HepG2 (cell line): ENCODE data around the gene WIPF2. TPM values are rescaled to one million over a fixed set of nuclear protein-coding genes. Genes with fewer than 3 reads are reported as not detected.

ENCODE experiments used
- DPF2 ChIP-seq: sonication (generic); formaldehyde crosslinking; IDR thresholded peaks from 2 replicates; pipeline ENCODE4 v1.4.0; 2020; ENCODE audit warnings: mild to moderate bottlenecking, low read depth, missing genetic modification reagents, borderline replicate concordance
- EHMT2 ChIP-seq: fragments of 200-600 bp; sonication (generic); IDR thresholded peaks from 2 replicates; pipeline ENCODE4 v1.7.0; 2017; ENCODE audit warnings: antibody characterized with exemption, low read depth, low read length, borderline replicate concordance
- MXD3 ChIP-seq: IDR thresholded peaks from 2 replicates; pipeline ENCODE4 v1.6.1; 2016; ENCODE audit warnings: mild to moderate bottlenecking, missing biosample characterization, missing genetic modification reagents
- NR1H2 ChIP-seq: sonication (generic); formaldehyde crosslinking; IDR thresholded peaks from 2 replicates; pipeline ENCODE4 v1.8.1; 2022; ENCODE audit warnings: low read depth, missing genetic modification reagents, borderline replicate concordance
- NR2F6 ChIP-seq, 2 experiments: IDR thresholded peaks; 2 replicates each; pipeline ENCODE4 v1.6.1; 2016; ENCODE audit warnings: antibody characterized with exemption in 1 of 2, mild to moderate bottlenecking in 1 of 2
- SIN3B ChIP-seq: fragments of 150-350 bp; IDR thresholded peaks from 2 replicates; pipeline ENCODE4 v1.6.1; 2014; ENCODE audit warnings: low read length
- SMARCE1 ChIP-seq: fragments of 450-650 bp; IDR thresholded peaks from 2 replicates; pipeline ENCODE4 v1.6.1; 2017; ENCODE audit warnings: borderline replicate concordance
- SNAPC5 ChIP-seq: sonication (generic); formaldehyde crosslinking; IDR thresholded peaks from 2 replicates; pipeline ENCODE4 v1.8.1; 2023; ENCODE audit warnings: mild to moderate bottlenecking, missing genetic modification reagents, borderline replicate concordance
- SRSF9 ChIP-seq: fragments of 200-400 bp; formaldehyde crosslinking; IDR thresholded peaks from 2 replicates; pipeline ENCODE4 v1.6.1; 2018; ENCODE audit warnings: borderline replicate concordance, mild to moderate bottlenecking, low read depth, low read length; ENCODE audit not compliant: insufficient read depth, poor library complexity, severe bottlenecking
- TERF1 ChIP-seq: sonication (generic); formaldehyde crosslinking; IDR thresholded peaks from 2 replicates; pipeline ENCODE4 v1.8.0; 2022; ENCODE audit warnings: mild to moderate bottlenecking, missing genetic modification reagents, moderate library complexity
- TGIF2 ChIP-seq: IDR thresholded peaks from 2 replicates; pipeline ENCODE4 v1.6.1; 2016; ENCODE audit warnings: control low read depth, missing compliant biosample characterization
- ZBTB42 ChIP-seq: sonication (generic); formaldehyde crosslinking; IDR thresholded peaks from 2 replicates; pipeline ENCODE4 v1.5.0; 2020; ENCODE audit warnings: mild to moderate bottlenecking, missing genetic modification reagents
- ZNF281 ChIP-seq: sonication (generic); formaldehyde crosslinking; IDR thresholded peaks from 2 replicates; pipeline ENCODE4 v1.4.0; 2020; ENCODE audit warnings: missing genetic modification reagents, borderline replicate concordance
- polyA plus RNA-seq, 8 experiments: library from polyadenylated mRNA; depleted of rRNA in 3 of 8; stranded (reverse) in 7 of 8; unstranded in 1 of 8; fragments of >200 nt; fragmentation: Illumina TruSeq in 4 of 8; extraction: Trizol in 4 of 8; gene quantifications; 2 replicates each; pipeline versions ENCODE4 v1.2.1 to v1.2.3, GENCODE V29; 2011 to 2016; ENCODE audit warnings: low read depth in 4 of 8, missing spikeins in 1 of 8, mixed read lengths in 1 of 8; ENCODE audit not compliant: insufficient read depth in 1 of 8
- total RNA-seq, 5 experiments: library from RNA; depleted of rRNA; stranded (reverse); fragments of >200 nt; fragmentation: Illumina TruSeq; extraction: Trizol; gene quantifications; 2 replicates each; pipeline ENCODE4 v1.2.3, GENCODE V29; 2016; ENCODE audit warnings: low read depth in 1 of 5
- TF ChIP-seq, protein P1 (sequence below): sonication (generic); formaldehyde crosslinking; IDR thresholded peaks from 2 replicates; pipeline ENCODE4 v1.4.0; 2020; ENCODE audit warnings: mild to moderate bottlenecking, missing genetic modification reagents
- TF ChIP-seq, protein P2 (sequence below): sonication (generic); formaldehyde crosslinking; IDR thresholded peaks from 2 replicates; pipeline ENCODE4 v1.5.0; 2020; ENCODE audit warnings: mild to moderate bottlenecking, missing genetic modification reagents, borderline replicate concordance

Gene WIPF2
- total and polyA plus RNA-seq, 2 of the 13 experiments (the other 11 are each of a cell fraction or from before 2014, with no cell fraction given): 7.2 to 10.8 TPM

DNA sequence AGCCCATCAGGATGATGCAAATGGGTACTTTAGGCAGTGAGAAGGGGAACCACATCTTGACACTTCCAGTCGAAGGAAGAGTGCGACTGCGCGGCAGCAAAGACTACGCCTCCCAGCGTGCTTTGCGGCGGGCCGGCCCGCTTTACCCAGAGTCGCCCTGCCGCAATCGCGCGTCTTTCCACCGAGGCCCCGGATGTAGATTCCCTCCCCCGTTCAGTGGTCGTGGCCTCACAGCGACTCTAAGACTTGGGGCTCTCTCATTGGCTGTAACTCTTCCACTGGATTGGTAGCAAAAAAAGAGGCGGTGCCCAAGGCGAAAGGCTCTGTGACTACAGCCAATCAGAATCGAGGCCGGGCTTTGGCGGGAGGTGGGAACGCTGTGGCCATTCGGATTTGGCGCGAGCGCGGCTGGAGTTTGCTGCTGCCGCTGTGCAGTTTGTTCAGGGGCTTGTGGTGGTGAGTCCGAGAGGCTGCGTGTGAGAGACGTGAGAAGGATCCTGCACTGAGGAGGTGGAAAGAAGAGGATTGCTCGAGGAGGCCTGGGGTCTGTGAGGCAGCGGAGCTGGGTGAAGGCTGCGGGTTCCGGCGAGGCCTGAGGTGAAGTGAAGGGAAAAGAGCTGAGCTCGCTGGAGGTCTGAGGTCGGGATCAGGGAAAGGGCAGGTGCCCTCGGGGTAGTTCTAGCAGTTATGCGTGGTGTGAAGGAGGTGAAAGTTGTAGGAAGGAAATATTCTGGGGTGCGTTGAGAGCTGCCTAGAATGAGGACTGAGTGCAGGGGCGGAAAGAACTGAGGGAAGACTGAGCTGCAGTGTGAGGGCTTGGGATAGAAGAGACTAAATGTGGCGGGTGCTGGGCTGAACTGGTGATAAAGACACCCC lies 68.6 kb downstream of the WIPF2 start, which contains the start of gene CDC6 (continued):
- TF ChIP-seq ZNF281 (CRISPR knock-in tag) (peak; percentile 51; the same call in 1 of the 2 replicates), DPF2 (no peak), ZBTB42 (CRISPR knock-in tag) (no peak), MXD3 (CRISPR knock-in tag) (peak; percentile 55; the same call in 1 of the 2 replicates), SNAPC5 (no peak; the same call in 1 of the 2 replicates), TERF1 (no peak), SIN3B (peak; percentile 99), SRSF9 (no peak), SMARCE1 (no peak), NR2F6 (IDR thresholded peaks at IDR 0.05) (0 out of 2 replicates have a peak, but pooled peaks have one; percentile 6), NR2F6 (CRISPR knock-in tag; IDR thresholded peaks at IDR 0.05) (no peak), NR1H2 (CRISPR knock-in tag) (no peak), TGIF2 (CRISPR knock-in tag) (peak; percentile 98), EHMT2 (no peak)
- TF ChIP-seq, protein P1, sequence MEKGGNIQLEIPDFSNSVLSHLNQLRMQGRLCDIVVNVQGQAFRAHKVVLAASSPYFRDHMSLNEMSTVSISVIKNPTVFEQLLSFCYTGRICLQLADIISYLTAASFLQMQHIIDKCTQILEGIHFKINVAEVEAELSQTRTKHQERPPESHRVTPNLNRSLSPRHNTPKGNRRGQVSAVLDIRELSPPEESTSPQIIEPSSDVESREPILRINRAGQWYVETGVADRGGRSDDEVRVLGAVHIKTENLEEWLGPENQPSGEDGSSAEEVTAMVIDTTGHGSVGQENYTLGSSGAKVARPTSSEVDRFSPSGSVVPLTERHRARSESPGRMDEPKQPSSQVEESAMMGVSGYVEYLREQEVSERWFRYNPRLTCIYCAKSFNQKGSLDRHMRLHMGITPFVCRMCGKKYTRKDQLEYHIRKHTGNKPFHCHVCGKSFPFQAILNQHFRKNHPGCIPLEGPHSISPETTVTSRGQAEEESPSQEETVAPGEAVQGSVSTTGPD: no peak
- TF ChIP-seq, protein P2, sequence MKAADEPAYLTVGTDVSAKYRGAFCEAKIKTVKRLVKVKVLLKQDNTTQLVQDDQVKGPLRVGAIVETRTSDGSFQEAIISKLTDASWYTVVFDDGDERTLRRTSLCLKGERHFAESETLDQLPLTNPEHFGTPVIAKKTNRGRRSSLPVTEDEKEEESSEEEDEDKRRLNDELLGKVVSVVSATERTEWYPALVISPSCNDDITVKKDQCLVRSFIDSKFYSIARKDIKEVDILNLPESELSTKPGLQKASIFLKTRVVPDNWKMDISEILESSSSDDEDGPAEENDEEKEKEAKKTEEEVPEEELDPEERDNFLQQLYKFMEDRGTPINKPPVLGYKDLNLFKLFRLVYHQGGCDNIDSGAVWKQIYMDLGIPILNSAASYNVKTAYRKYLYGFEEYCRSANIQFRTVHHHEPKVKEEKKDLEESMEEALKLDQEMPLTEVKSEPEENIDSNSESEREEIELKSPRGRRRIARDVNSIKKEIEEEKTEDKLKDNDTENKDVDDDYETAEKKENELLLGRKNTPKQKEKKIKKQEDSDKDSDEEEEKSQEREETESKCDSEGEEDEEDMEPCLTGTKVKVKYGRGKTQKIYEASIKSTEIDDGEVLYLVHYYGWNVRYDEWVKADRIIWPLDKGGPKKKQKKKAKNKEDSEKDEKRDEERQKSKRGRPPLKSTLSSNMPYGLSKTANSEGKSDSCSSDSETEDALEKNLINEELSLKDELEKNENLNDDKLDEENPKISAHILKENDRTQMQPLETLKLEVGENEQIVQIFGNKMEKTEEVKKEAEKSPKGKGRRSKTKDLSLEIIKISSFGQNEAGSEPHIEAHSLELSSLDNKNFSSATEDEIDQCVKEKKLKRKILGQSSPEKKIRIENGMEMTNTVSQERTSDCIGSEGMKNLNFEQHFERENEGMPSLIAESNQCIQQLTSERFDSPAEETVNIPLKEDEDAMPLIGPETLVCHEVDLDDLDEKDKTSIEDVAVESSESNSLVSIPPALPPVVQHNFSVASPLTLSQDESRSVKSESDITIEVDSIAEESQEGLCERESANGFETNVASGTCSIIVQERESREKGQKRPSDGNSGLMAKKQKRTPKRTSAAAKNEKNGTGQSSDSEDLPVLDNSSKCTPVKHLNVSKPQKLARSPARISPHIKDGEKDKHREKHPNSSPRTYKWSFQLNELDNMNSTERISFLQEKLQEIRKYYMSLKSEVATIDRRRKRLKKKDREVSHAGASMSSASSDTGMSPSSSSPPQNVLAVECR (CRISPR knock-in tag): peak; percentile 100
